Measurements from ENCODE around the gene DNAJA3.

DNAJA3 gene

DNA sequence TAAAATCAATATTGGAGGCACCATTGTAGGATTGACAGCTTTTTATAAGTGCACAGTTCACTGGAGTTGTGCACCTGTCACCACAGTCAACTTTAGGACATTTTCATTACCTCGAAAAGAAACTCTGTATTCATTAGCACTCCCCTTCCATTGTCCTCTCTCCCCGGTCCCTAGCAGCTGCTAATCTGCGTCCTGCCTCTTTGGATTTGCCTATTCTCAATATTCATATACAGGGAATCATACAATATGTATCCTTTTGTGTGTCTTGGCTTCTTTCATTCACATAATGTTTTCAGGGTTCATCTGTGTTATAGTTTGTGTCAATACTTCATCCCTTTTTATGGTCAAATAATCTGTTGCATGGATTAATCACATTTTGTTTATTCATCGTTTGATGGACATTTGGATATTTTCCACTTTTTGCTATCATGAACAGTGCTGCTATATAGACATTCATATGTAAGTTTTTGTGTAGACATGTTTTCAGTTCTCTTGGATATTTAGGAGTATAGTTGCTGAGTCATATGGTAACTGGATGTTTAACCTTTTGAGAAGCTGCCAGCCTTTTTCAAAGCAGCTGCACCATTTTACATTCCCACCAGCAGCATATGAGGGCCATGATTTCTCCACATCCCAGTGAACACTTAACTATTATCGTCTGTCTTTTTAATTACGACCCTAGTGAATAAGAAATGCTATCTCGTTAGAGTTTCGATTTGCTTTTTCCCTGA lies 9.8 kb downstream of the DNAJA3 start:
- DNase-seq (ENCODE audit: low spot score), result no peak

DNA sequence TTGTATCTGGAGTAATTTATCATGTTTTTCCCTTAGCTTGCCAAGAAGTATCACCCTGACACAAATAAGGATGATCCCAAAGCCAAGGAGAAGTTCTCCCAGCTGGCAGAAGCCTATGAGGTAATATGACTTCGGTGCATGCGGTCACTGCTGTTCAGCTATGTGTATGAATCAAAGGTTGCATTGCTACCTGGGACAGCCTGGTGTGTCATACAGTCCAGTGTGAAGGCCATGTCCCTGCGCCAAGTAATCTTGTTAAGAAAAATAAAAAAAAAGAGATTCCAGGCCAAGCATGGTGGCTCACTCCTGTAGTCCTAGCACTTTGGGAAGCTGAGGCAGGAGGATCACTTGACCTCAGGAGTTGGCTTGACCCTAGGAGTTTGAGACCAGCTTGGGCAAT lies 11.7 kb downstream of the DNAJA3 start:
- no peak for DNase-seq (ENCODE audit: low spot score)

DNA sequence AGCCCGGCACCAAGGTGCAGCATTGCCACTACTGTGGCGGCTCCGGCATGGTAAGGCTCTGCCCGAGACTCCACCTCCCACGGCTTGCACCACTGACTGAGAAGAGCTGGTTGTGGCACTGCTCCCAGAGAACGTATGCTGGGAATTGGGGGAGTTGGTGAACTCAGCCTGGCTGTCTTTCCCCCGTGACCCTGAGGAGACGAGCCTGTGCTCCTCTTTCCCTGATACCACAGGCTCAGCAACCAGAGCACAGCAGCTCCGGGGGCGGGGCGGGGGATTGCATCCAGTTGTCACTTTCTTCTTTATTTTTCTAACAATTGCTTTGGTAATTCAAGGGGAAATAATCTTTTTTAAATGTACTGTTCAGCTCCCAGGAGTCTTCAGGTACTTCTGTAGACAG lies 16.7 kb downstream of the DNAJA3 start:
- DNase-seq (ENCODE audit: low spot score), result no peak

DNA sequence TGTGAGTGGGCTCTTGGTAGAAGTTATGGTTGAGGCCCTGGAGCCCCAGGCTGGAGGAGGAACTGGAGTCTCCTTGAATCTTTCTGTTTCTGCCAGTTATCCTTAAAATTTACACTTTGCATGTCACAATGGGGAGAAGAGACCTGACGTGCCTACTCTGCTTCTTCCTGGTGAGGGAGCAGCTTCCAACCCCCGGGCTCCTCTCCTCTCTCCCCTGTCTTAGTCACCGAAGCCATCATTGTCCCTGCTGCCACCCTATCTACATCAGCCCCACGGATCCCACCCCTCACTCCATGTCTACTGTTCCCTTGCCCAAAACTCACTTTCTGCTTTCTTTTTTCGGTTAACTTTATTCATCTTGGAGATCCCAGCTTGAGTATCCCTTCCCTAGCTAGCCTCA lies 17.6 kb downstream of the DNAJA3 start:
- no peak for DNase-seq (ENCODE audit: low spot score)

DNA sequence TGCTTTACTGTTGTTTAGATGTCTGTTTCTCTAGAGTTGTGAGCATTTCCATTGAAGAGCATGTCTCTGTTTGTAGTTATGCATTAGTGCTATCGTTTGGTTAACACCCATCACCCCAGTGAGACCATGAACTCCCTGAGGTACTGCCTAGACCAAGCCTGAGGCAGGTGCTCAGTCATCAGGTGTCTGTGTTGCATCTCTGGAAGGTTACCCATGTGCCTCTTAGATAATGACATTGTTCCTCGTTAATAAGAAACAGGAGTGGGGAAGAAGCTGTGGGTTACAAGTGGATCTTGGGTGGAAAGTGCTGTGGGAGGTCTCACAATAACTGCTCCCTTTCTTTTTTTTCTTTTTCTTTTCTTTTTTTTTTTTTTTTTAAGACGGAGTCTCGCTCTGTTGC lies 18.3 kb downstream of the DNAJA3 start:
- DNase-seq (ENCODE audit: low spot score), result no peak

DNA sequence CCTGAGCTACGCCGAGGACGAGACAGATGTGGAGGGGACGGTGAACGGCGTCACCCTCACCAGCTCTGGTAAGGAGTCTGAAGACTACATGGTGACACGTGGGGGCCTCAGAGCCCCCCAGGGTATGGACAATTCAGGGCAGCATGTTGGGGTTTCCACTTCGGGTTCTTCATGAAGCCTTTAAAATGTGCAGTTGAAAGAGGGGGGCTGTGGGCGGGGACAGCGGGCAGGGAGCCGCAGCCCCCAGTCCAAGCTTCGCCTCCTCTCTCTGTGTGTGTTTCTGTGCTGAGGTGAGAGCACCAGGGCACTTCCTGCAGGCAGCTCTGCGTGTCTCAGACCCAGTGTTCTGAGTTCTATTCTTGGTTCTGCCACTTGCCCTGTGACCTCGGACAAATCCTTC lies 24.8 kb downstream of the DNAJA3 start:
- DNase-seq (ENCODE audit: low spot score), result no peak

DNA sequence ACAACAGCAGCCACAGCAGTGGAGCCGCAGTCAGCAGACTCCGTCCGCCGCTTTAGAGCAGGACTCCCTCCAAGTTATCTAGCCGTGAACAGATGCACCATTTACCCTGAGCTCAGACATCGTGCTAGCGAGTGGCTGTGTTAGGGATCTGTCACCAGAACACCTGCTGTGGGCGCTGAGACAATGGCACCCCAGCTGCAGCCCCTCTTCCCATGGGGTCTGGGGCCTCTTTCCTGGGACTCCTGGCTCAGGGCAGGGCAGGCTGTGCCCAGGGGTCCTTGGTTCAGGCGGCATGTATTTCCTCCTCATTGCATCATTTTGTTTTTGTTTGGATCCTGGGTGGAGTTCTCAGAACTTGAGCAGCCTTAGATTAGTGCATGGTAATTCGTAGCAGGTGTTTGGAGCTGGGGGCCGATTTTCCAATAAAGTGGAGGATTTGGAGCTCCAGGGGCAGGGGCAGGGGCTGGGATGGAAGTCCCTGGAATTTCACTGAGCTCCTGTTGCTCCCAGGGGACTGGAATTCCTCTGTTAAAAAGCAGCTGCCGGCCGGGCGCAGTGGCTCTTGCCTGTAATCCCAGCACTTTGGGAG lies 25.4 kb downstream of the DNAJA3 start:
- no peak for DNase-seq (ENCODE audit: low spot score)

DNA sequence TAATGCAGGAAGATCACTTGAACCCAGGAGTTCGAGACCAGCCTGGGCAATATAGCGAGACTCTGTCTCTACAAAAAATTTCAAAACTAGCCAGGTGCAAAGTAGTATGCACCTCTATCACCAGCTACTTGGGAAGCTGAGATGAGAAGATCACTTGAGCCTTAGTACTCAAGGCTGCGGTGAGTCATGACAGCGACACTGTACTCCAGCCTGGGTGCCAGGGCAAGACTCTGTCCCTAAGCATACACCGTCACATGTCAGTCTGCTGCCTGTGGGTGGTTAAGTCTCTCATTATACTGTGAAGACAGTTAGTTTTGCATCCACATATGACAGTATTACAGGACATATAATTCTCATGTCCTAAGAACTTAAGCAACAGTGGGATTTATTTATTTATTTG lies 27.0 kb downstream of the DNAJA3 start:
- no peak for DNase-seq (ENCODE audit: low spot score)

DNA sequence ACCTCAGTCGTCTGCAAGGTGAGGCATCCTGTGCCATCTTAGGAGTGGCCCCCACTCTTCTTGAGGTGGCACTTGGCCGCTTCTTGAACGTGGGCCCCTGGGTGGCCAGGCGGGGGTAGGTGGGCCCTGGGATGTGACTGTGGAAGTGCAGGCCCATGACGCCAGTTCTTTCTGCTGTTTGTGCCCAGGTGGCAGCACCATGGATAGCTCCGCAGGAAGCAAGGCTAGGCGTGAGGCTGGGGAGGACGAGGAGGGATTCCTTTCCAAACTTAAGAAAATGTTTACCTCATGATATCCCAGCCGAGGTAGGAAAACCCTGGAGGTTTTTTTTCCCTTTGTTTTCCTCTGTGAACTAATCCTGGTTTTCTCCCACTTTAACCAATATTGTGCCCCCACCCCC lies 29.0 kb downstream of the DNAJA3 start:
- no peak for DNase-seq (ENCODE audit: low spot score)

DNA sequence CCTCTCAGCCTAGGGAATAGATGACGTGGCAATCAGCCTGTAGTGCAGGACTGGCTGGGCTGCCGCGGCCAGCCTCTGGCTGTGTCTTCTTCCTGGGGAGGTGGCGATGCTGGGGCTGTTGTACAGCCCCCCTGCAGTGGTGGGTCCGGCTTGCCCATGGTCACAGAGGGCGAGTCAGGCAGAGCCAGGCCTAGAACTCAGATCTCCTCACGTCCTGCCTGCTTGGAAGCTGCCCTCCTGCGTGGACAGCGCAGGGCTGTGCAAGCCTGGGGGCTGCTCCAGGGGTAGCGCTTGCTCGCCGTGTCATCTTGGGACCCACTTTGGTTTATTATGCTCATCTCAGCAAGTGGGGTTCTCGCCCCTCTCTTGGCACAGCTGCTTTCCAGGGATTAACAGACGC lies 29.4 kb downstream of the DNAJA3 start:
- no peak for DNase-seq (ENCODE audit: low spot score)

DNA sequence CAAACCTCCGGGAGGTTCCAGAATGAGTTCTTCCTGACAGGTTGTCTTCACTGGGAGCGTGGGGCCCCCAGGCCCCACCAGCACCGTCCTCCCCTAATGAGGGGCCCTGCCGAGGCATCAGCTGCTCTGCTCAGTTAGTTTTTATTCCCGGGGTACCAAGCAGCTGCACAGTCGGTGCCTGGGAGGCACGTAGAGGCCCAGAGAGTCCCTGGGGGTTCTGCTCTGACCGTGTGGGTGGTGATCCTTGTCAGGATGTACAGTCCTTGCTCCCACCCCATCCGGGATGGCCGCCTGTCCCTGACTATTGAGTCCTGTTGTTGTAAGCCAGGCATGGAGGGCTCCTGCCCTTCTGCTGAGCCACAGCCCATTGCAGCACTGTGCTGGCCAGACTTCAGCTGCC lies 30.3 kb downstream of the DNAJA3 start:
- DNase-seq (ENCODE audit: low spot score), result no peak

DNA sequence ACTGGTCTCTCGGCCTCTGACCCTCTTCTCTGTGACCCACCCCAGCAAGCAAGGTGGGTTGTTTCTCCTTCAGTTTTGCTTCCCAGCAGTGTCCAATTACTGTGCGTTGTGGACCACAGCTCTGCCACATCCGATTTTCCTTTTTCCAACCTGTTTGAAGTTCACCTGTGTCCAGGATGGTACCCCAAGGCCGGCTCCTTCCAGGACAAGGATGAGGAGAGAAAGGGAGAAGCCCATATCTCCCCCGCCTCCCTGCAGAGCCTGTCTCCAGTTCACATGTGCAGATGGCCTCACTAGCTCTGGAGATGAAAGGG lies 35.2 kb downstream of the DNAJA3 start:
- no peak for DNase-seq (ENCODE audit: low spot score)

DNA sequence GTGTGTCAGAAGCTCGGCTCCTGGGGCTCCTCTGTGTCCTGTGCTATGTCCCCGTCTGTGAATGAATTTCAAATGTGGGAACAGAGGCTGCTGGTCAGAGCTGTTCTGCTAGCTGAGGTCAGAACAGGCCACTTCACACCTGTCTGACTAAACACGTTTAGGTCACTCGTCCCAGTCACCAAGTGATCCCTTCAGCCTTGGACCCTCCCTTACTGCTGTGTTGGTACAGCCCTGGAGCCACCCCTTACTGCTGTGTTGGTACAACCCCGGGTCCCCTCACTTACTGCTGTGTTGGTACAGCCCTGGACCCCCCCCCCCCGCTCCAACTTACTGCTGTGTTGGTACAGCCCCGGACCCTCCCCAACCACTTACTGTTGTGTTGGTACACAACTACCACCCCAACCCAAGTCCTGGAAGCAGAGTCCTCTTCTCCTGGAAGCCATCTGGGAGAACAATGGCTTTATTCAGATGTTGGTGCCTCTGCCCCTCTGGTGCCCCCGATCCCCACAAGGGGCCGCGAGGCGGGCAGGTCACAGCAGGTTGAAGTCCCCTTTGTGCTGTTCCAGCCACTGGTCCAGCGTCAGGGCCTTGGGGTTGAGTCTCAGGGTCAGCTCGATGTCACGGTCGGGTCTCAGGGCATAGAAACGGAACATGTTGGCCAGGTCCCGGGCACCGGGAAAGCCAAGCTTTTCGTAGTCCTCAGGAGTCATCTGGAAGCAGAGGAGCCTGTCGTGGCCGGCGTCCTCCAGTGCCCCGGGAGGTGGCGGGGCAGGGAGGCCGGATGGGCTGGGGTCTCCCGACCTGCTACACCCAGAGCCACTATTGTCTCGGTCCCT lies 35.8 kb downstream of the DNAJA3 start:
- DNase-seq (ENCODE audit: low spot score), result peak; percentile 56

DNA sequence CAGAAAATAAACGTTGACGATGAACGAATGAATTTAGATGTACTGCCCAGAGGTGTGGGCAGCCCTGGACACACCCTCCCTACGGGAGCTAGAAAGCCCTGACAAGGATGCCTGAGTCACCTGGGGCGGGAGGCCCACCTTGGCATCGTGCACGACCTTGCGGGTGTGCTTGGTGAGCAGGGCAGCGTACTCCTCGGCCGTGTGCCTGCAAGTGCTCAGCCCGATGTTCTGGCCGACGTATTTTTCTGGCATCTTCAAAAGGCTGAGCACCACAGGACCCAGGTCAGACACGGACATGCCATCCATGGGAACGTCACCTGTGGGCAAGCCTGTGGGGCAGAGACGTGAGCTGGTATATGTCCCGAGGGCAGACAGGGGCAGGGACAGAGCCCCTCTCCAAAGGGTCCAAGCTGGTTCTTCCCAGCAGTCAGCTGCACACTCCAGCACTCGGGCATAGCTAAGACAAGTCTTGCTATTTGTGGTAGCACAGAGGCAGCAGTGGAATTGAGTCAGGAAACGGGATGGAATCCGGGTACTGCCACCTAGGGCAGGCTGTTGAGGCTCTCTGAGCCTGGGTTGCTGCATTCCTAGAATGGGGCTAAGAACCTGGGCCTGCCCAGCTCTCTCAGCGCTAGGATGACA lies 38.0 kb downstream of the DNAJA3 start:
- no peak for DNase-seq (ENCODE audit: low spot score)

DNA sequence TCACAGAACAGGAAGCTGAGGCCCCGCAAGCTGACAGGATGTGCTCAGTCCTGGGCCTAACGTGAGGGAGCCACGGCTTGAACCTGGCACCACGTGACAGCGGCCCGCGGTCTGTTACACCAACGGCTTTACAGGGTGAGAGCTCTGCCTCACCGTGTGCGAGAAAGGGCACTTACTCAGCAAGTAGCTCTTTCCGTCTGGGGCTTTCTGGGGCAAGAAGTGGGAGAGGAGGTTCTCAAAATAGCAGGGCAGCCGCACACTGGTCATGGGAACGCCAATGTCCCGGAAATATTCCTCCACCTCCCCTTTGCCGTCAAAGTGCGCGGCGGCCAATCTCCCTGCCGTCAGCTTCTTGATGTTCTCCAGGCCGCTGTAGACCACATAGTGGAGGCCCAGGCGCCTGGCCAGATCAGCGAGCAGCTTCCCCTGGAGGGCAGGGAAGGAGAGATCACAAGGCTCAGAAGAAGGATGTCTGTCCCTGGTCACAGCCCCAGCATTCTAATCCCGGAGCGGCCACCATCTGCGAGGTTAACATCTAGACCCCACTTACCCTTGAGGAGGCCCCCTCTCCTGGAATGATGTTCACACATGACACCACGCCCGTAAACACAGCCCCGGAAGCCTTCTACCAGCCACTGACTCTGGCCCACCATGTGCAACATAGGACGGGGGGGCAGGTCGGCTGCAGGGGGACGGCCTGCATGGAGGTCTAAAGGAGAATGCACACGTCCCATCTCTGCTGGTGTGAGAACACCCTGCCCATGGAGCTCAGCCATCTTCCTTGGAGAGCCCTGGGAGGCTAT lies 40.5 kb downstream of the DNAJA3 start:
- no peak for DNase-seq (ENCODE audit: low spot score)

DNA sequence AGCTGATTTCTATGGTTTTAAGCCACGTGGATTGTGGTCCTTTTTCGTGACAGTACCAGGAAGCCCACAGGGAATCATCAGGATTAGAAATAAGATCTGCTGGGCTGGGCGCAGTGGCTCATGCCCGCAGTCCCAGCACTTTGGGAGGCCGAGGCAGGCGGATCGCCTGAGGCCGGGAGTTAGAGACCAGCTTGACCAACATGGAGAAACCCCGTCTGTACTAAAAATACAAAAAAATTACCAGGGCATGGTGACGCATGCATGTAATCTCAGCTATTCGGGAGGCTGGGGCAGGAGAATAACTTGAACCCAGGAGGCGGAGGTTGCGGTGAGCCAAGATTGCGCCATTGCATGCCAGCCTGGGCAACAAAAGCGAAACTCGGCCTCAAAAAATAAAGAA lies 42.2 kb downstream of the DNAJA3 start:
- DNase-seq (ENCODE audit: low spot score), result no peak

DNA sequence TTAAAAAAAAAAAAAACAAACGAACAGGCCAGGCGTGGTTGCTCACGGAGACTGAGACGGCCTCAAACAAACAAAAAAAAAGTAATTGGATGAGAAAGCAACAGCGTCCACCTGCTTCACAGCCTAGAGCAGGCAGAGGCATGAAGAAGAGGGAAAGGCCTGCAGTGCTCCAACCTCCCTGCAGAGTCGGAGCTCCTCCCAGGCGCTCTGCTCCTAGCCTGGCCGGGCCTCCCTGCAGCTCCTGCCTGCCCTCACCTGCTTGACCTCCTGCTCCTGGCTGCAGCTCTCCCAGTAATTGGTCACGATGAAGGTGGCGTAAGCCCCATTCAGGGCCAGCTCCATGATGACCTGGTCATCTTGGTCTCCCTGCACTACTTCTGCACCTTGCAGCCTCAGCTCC lies 43.3 kb downstream of the DNAJA3 start:
- DNase-seq (ENCODE audit: low spot score), result no peak

DNA sequence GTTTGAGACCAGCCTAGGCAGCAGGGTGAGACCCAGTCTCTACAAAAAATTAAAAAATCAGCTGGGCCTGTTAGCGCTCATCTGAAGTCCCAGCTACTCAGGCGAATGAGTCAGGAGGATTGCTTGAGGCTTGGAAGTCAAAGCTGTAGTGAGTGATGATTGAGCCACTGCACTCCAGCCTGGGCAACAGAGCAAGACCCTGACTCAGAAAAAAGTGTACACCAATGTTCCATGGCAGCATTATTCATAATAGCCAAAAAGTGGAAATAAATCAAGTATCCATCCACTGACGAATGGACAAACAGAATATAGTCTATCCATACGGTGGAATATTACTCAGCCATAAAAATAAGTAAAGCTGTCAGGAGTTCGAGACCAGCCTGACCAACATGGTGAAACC lies 46.2 kb downstream of the DNAJA3 start:
- DNase-seq (ENCODE audit: low spot score), result no peak

DNA sequence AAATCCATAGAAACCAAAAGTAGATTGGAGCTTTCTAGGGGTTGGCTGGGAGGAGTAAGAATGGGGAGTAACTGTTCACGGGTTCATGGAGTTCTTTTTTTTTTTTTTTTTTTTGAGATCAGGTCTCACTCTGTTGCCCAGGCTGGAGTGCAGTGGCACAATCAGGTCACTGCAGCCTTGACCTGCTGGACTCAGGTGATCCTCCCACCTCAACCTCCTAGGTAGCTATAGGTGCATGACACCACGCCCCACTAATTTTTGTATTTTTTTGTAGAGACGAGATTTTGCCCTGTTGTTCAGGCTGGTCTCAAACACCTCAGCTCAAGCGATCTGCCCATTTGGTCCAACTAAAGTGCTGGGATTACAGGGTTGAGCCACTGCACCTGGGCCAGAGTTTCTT lies 47.2 kb downstream of the DNAJA3 start:
- DNase-seq (ENCODE audit: low spot score), result no peak

DNA sequence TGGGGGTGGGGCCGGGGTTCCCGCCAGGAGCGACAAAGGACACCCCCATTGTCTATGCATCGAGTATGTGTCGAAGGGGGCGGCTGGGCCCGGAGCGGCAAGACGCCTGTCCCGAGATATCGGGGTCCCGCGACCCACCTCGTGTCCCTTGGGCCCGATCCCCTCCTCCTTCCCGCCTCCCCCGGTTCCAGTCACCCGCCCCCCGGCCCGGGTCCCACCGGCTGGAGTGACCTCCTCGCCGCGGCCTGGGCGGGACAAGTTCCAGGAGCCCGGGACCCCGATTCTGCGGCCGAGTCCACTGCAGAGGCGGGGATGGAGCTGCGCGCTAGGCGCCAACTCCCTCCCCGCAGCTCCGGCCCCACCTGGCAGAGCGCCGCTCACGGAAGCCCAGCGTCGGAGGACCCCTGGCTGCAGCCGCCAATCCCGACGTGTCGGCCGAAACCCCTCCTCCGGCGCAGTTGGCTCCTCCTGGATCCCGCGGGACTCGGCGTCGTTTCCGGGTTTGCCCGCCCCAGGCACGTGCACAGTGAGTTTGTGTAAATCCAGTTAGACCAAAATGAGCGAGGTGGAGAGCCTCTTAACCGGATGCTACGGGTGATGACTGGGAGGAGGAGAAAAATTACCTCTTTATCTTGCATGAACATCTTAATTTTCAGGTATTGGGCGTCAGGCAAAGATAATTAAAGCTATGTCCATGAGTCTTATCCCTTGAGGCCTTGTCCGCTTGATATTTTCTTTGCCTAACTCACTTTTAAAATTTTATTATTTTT lies 48.7 kb downstream of the DNAJA3 start, which contains the start of gene NMRAL1:
Gene NMRAL1 (minus strand): TSS at position 434 of the 770 bp plus-strand sequence. CDS start 493 bp downstream, outside the sequence.
- peak; percentile 90 for DNase-seq (ENCODE audit: low spot score)
